Prostate gland (tissue), 2 donors: Measurements from ENCODE around the gene CSF2. TPM values are rescaled to one million over a fixed set of nuclear protein-coding genes. Genes with fewer than 3 reads are reported as not detected.

Experiments
- DNase-seq: peaks from one replicate; pipeline ENCODE4 v3.0.0-alpha.2; 2019; ENCODE audit warnings: low spot score
- H3K27ac ChIP-seq, 2 donors: fragments of 200-600 bp; sonication (generic); 2 replicates each; pipeline ENCODE4 v1.5.1; 2017 to 2019
- H3K27me3 ChIP-seq: fragments of 200-600 bp; sonication (generic); replicated peaks from 2 replicates; pipeline ENCODE4 v1.5.1; 2019; ENCODE audit not compliant: insufficient read depth
- H3K36me3 ChIP-seq, 2 donors: fragments of 200-600 bp; sonication (generic); 1 replicate in 1 of 2; 2 replicates in 1 of 2; pipeline versions ENCODE4 v1.5.1 to v1.8.1; 2017 to 2019
- H3K4me1 ChIP-seq: fragments of 200-600 bp; sonication (generic); replicated peaks from 2 replicates; pipeline ENCODE4 v1.5.1; 2019
- H3K4me3 ChIP-seq, 2 donors: fragments of 200-600 bp; sonication (generic); 2 replicates each; pipeline ENCODE4 v1.5.1; 2017 to 2019
- H3K9me3 ChIP-seq: fragments of 200-600 bp; sonication (generic); 2 replicates; pipeline ENCODE4 v1.5.1; 2017
- CTCF ChIP-seq, 4 experiments: fragments of 200-600 bp in 2 of 4; fragments of 450-650 bp in 2 of 4; sonication (generic) in 2 of 4; IDR thresholded peaks; 1 replicate in 3 of 4; 2 replicates in 1 of 4; pipeline ENCODE4 v1.5.1; 2016 to 2019; ENCODE audit warnings: antibody characterized with exemption in 4 of 4, mild to moderate bottlenecking in 2 of 4, moderate library complexity in 2 of 4
- POLR2A ChIP-seq: fragments of 450-650 bp; IDR thresholded peaks from one replicate; pipeline ENCODE4 v1.6.1; 2016; ENCODE audit warnings: antibody characterized with exemption, mild to moderate bottlenecking
- POLR2AphosphoS5 ChIP-seq: sonication (generic); formaldehyde crosslinking; IDR thresholded peaks from one replicate; pipeline ENCODE4 v1.6.1; 2017; ENCODE audit warnings: antibody characterized with exemption
- WGBS: methylation state at CpG from one replicate; pipeline ENCODE4 v1.1.5; 2018; 5-methylcytosine and 5-hydroxymethylcytosine counted together
- intact Hi-C: fragments of 100-400 bp; cut with DNase I; formaldehyde crosslinking; loops from one replicate; pipeline ENCODE4 v1.14.2; 2022
- total RNA-seq, 2 donors: library from RNA; depleted of rRNA; stranded (reverse); fragments of >200 nt; gene quantifications; one replicate each; pipeline ENCODE4 v1.1.0, GENCODE V29; 2016

CSF2 gene
- total RNA-seq, 2 donors from 2014 or later = not detected

DNA sequence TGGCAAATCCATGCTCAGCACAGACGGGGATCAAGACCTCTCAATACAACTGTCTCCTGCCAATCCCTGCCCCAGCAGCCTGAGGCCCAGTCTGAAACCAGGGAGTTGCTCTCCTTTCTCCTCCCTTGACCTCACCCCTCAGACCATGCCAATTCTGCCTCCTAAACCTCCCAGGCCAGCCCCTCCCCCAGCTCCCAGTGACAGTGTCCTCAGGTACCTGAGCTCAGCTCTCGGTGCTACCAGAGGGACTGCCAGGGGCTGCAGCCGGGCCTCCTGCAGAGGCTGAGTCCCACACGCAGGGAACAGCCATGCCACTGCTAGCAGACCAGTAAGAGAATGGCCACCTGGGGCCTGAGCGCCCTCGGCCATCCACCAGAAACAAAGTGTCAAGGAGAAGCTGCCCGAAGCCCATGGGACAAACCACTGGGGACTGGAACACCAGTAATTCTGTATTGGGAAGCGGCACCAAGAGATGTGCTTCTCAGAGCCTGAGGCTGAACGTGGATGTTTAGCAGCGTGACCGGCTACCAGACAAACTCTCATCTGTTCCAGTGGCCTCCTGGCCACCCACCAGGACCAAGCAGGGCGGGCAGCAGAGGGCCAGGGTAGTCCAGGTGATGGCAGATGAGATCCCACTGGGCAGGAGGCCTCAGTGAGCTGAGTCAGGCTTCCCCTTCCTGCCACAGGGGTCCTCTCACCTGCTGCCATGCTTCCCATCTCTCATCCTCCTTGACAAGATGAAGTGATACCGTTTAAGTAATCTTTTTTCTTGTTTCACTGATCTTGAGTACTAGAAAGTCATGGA, 13.7 kb upstream of the CSF2 start:
- intact Hi-C loops = loop anchor here (5.0 kb wide), 1 partner anchor 473 kb away; no protein-coding TSS in a partner anchor
- H3K9me3 ChIP-seq = no peaks in the 10 kb centered on the region
- no peaks in the 10 kb centered on the region for H3K27me3 ChIP-seq
- 88% methylated on average over 13 of the region's 13 CpGs for whole genome bisulfite sequencing
- TF ChIP-seq POLR2AphosphoS5 (no peak), POLR2A (no peak), CTCF (IDR thresholded peaks at IDR 0.05) (no peak)
- H3K4me1 ChIP-seq = no peaks in the 10 kb centered on the region
- no peak for DNase-seq
- no peak overlapping the region for H3K27ac ChIP-seq
- H3K4me3 ChIP-seq = no peak overlapping the region
- no peaks in the 10 kb centered on the region for H3K36me3 ChIP-seq

GRCh38 chr5:132060501-132061161, 13.0 kb upstream of the CSF2 start, which contains the start of gene IL3:
Gene IL3 (plus strand): TSS chr5:132060655. CDS start chr5:132060707, 52 bp downstream.
- 91% methylated on average over 16 of the region's 16 CpGs for WGBS
- no peaks in the 10 kb centered on the region for H3K4me1 ChIP-seq
- no peaks in the 10 kb centered on the region for H3K36me3 ChIP-seq
- no peak for TF ChIP-seq POLR2AphosphoS5
- TF ChIP-seq POLR2A = no peak
- TF ChIP-seq CTCF (IDR thresholded peaks at IDR 0.05) = no peak
- H3K9me3 ChIP-seq = no peaks in the 10 kb centered on the region
- intact Hi-C loops = loop anchor here (5.0 kb wide), 1 partner anchor 473 kb away; no protein-coding TSS in a partner anchor
- no peaks in the 10 kb centered on the region for H3K27me3 ChIP-seq
- DNase-seq = no peak
- H3K4me3 ChIP-seq = no peak within 1 kb of the TSS
- H3K27ac ChIP-seq = no peak within 1 kb of the TSS

GRCh38 chr5:132063090-132063911, 10.3 kb upstream of the CSF2 start:
- H3K27me3 ChIP-seq = no peaks in the 10 kb centered on the region
- peak; percentile 32 for DNase-seq
- intact Hi-C loops = loop anchor here (5.0 kb wide), 1 partner anchor 476 kb away; no protein-coding TSS in a partner anchor
- H3K9me3 ChIP-seq = no peaks in the 10 kb centered on the region
- H3K36me3 ChIP-seq = no peaks in the 10 kb centered on the region
- H3K4me3 ChIP-seq = no peak overlapping the region
- H3K4me1 ChIP-seq = no peaks in the 10 kb centered on the region
- TF ChIP-seq POLR2A = no peak
- TF ChIP-seq CTCF (IDR thresholded peaks at IDR 0.05) = peak; percentile 68 to 88 (median 83)
- no peak for TF ChIP-seq POLR2AphosphoS5
- 50% methylated on average over 9 of the region's 9 CpGs for WGBS
- no peak overlapping the region for H3K27ac ChIP-seq

DNA sequence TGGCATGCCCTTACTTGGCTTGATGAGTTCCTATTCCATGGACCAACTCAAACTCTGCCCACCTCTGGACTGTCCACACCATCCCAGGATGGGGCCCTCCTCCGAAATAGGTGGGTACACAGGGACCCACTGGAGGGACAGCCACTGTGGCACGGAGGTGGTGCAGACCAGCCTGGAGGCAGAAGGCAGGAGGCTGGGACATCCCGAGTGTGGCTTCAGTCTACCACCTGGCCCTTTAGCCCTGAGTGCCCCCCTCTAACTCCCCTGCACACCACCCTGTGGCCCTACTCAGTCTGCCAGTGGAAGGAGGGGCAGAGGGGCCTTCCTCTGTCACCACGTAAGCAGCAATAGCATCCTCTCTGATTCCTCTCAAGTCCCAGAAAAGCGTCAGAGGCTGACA, 9.4 kb upstream of the CSF2 start:
- Histone ChIP-seq H3K9me3 (no peaks in the 10 kb centered on the region), H3K27me3 (no peaks in the 10 kb centered on the region), H3K36me3 (no peaks in the 10 kb centered on the region), H3K4me3 (no peak overlapping the region), H3K4me1 (no peaks in the 10 kb centered on the region), H3K27ac (no peak overlapping the region)
- intact Hi-C loops = loop anchor here (5.0 kb wide), 1 partner anchor 477 kb away; no protein-coding TSS in a partner anchor
- DNase-seq = no peak
- no peak for TF ChIP-seq POLR2A
- no peak for TF ChIP-seq POLR2AphosphoS5
- TF ChIP-seq CTCF (IDR thresholded peaks at IDR 0.05) = no peak
- WGBS = 73% methylated on average over 5 of the region's 5 CpGs
